HG03342 (cell line): Measurements from ENCODE around the gene HOXA13.

ENCODE experiments used
- ATAC-seq: cut with Tn5 transposase; IDR thresholded peaks from one replicate; pipeline ENCODE4 v1.9.1; 2021; ENCODE audit warnings: mild to moderate bottlenecking, moderate library complexity; ENCODE audit not compliant: unreplicated experiment

The HOXA13 gene

GRCh38 chr7:27208998-27209397 is 9.1 kb upstream of the HOXA13 start:
- no peak for ATAC-seq

DNA sequence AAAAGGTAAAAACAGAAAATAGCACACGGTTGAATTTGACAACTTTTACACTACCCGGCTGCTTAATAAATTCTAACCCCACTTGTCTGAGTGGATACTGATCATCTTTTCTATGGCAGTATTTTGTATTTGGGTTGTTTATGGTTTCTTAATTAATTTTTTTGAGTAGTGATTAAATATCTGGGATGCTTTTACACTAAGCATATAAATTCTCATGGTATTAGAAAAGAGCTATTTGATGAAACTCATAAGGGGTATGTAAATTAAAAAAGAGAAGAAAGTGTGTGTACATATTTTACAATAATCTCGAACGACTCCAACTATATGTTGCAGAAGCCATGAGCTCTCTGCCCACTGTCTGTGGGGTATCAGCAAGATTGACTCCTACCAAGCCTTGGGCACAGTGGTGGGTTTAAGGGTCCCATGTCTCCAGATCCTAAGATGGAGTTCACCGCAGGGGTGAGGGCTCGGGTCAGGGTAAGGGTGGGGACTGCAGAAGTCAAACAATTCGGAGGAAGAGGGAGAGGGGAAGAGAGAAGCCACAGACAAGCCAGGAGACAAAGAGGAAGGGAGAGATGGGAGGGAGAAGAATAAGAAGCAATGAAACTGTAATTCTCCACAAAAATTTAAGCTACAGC is 7.6 kb upstream of the HOXA13 start:
- ATAC-seq, result no peak

- ATAC-seq, result no peak
Observed at GRCh38 chr7:27205325-27206280, 5.7 kb upstream of the HOXA13 start.

DNA sequence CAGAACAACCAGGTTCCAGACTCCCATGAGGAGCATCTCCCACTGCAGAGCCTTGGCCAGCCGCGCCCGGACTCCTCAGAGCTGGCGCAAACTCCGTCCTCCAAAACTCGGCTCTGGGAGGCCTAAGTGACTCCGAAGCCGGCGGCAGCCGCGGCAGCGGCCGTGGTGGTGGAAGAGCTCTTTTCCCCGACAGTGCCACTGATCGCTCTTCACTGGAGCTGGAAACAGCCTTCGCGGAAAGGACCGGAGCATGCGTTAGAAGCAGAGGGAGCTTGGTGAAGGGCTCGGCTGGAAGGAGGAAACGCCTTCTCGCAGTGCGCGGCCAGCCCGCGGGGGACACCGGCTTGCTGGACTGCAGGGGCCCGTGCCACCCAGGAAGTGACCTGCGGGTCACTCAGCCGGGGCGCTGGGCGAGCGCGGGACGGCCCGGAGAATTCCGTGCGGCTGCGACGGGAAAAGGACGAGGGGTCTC is 5.0 kb upstream of the HOXA13 start:
- no peak for ATAC-seq

- no peak for ATAC-seq
Observed at GRCh38 chr7:27203964-27204594, 4.2 kb upstream of the HOXA13 start.

- no peak for ATAC-seq
Observed at GRCh38 chr7:27203365-27203953, 3.6 kb upstream of the HOXA13 start.

DNA sequence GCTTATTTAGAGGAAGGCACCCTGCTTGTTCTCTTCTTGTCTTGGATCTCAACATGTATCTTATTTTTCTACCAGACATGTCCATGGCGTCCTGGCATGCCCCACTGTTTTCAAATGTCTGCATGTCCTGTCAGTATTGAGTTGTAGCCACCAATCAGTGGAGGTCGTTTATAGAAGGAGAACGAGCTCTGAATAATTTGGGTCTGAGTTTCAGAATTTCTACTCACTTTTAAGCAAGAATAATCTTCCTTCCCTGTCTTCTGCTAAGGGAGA is 2.9 kb upstream of the HOXA13 start:
- no peak for ATAC-seq

GRCh38 chr7:27202018-27202861 is 2.3 kb upstream of the HOXA13 start:
- no peak for ATAC-seq

DNA sequence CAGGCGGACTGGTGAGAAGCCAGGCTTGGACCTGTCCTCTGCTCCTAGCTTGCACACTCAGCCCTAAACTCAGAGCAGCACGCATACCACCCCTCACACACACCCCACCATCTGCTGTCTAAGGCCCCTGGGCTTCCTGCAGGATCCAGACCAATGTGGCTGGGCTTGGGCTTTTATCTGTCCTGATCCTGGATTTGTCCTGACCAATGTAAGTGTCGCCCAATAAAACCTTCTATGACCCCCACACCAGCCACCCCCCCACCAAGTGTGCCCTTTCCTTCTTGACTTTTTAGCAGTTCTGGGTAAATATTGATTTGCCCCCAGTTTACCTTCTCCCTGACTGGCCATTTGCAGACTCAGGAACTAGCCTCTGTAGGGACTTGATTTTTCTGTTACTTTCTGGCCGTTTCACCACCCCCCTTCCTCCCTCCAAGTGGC is 1.7 kb upstream of the HOXA13 start:
- ATAC-seq, result no peak

DNA sequence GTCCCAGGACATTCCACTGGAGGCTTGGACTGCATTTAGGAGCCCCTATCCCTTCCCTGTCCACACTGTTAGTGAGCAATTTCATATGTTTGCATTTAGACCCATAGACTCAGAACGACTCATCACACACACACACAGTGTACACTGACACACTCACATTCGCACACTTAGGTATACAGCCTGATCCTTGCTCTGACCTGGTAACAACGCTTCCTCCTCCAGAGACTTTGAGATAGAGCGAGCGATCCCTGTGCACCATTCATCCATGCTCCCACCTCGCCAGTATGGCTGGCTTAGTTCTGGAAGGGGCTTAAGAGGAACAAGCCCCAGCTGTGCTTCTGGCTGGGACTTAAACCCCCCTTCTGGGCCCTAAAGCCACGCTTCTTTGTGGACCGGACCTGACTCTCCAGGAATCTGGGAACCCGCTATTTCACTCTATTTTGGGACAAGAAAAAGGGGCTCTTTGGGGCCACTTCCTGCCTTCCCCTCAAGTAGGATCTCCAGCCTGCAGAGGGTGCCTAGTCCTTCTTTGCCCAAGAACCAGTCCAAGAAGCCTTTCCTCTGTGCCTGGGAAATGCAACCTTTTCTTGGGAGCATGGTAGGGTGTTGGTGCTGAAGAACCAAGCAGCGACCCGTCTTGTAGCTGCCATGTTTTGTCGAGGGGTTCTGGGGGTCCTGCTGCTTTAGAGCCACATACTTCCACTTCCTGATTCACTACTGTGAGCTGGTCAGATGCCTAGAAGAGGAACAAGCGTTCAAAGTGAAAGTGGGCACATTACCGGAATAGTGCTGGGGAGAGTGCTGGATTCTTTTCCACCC is 1.1 kb upstream of the HOXA13 start:
- no peak for ATAC-seq

DNA sequence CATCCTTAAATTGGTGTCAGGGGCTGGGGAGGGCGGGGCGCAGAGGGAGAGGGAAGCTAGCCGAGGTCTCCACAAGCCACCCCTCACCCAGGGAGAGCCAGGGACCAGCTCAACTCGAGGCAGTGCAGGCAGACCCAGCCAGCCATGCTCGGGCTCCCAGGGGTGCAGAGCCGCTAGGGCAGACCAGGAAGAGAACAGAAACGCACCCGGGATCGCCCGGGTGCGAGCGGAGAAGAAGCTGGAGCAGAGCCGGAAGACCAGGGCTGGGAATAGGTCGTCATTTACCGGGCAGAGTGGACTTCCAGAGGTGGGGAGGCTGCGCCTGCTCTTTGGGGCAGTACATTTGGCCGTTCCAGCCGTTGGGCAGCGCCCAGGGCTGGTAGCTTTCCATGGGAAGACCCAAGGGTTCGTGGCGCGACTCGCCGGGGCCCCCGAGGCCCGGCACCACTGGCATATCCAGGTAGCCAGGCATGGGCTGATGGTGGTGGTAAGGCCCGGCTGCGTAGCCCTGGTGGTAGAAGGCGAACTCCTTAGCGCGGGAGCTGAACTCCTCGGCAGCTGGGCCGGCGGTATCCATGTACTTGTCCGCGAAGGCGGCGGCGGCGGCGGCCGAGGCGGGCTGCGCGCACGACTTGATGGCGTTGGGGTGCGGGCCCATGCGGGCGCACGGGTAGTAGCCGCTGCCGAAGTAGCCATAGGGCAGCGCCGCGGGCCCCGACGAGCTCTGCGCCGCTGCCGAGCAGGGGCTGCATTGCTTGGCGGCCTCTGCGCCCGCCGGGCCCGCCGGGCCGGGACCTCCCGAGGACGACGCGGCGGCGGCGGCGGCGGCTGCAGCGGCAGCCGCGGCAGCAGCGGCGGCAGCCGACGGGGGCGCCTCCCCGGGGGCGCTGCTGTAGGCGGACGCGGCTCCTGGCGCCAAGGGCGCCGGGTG is 755 bp downstream of the HOXA13 start:
- ATAC-seq, result no peak

DNA sequence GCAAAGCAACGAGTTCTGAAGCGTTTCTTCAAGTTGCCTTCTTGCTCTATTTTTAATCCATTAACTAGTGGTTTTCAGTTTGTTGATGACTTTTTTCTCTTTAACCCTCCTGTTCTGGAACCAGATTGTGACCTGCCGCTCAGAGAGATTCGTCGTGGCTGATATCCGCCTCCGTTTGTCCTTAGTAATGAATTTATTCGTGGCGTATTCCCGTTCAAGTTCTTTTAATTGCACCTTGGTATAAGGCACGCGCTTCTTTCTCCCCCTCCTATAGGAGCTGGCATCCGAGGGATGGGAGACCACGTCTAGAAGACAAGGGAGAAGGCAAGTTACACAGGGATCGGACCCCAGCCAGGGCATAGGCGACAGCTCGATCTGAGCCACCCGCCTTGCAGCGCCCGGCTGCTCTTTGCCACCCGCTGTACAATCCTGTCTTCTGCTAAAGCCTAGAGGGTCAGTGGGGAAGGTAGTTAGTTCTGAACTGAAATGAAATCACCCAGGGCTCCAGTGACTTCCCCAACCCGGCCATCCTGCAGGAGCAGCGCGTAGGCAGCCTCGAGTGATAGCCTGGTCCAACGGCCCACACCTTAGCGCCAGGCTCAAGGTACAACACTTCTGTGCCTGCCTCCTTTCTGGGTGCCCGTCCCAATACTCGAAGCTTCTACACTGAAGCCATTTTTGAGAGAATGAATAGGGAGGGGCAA is 1.6 kb downstream of the HOXA13 start:
- ATAC-seq, result no peak

GRCh38 chr7:27197137-27198042 is 2.5 kb downstream of the HOXA13 start:
- no peak for ATAC-seq

DNA sequence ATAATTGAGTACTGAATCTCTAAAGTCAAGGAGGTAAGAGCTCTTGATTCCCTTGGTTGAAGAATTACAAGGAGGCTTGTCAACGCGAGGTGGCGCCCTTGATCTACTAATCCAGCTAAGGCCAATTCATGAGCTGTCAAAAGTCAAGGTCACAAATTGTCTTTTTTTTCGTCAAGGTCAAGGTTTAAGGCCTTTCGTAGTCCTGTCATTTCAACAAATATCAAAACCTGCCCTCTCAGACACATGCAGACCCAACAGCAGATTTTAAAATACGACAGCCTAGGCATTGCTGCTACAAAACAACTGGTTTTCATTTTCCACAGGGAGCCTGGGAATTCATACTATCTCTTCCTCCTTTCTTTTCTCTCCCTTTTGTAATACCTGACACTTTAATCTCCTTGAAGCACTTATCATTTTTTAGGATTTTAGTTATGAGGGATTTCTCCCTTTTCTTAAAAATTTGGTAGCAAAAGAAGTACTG is 3.6 kb downstream of the HOXA13 start:
- ATAC-seq, result no peak

GRCh38 chr7:27194686-27195379 is 5.1 kb downstream of the HOXA13 start:
- no peak for ATAC-seq

GRCh38 chr7:27194002-27194352 is 5.9 kb downstream of the HOXA13 start:
- ATAC-seq, result no peak
